Upper lobe of left lung (tissue), 6 donors: ENCODE measurements around the gene PIM3. TPM values are rescaled to one million over a fixed set of nuclear protein-coding genes. Genes with fewer than 3 reads are reported as not detected.

Source experiments
- ATAC-seq, 2 donors: fragments of 200-7000 bp; cut with Tn5 transposase; one replicate each; pipeline ENCODE4 v1.9.1; 2022; ENCODE audit warnings: mild to moderate bottlenecking in 2 of 2, moderate library complexity in 2 of 2; ENCODE audit not compliant: low FRiP score in 2 of 2
- DNase-seq, 2 donors: peaks; one replicate each; pipeline ENCODE4 v3.0.0-alpha.2; 2019 to 2020
- H3K27ac ChIP-seq, 4 donors: fragments of 200-600 bp; sonication (generic); one replicate each; pipeline ENCODE4 v1.5.1; 2016 to 2019
- H3K27me3 ChIP-seq, 4 donors: fragments of 200-600 bp; sonication (generic); one replicate each; pipeline ENCODE4 v1.5.1; 2017 to 2019
- H3K36me3 ChIP-seq, 4 donors: fragments of 200-600 bp; sonication (generic); one replicate each; pipeline ENCODE4 v1.5.1; 2016 to 2019
- H3K4me1 ChIP-seq, 4 donors: fragments of 200-600 bp; sonication (generic); one replicate each; pipeline ENCODE4 v1.5.1; 2018 to 2019
- H3K4me3 ChIP-seq, 4 donors: fragments of 200-600 bp; sonication (generic); one replicate each; pipeline ENCODE4 v1.5.1; 2017 to 2019; ENCODE audit warnings: mild to moderate bottlenecking in 2 of 4, moderate library complexity in 1 of 4
- H3K9me3 ChIP-seq, 4 donors: fragments of 200-600 bp; sonication (generic); one replicate each; pipeline ENCODE4 v1.5.1; 2018 to 2019
- CTCF ChIP-seq, 6 experiments: fragments of 450-650 bp in 4 of 6; fragments of 200-600 bp in 2 of 6; sonication (generic) in 2 of 6; IDR thresholded peaks; one replicate each; pipeline ENCODE4 v1.5.1; 2016 to 2019; ENCODE audit warnings: antibody characterized with exemption in 6 of 6
- EP300 ChIP-seq, 4 donors: sonication (generic); formaldehyde crosslinking; IDR thresholded peaks; one replicate each; pipeline ENCODE4 v1.5.1; 2017; ENCODE audit warnings: antibody characterized with exemption in 4 of 4, control low read depth in 2 of 4
- POLR2A ChIP-seq, 4 donors: fragments of 450-650 bp; IDR thresholded peaks; one replicate each; pipeline ENCODE4 v1.5.1; 2016 to 2017; ENCODE audit warnings: antibody characterized with exemption in 4 of 4, mild to moderate bottlenecking in 2 of 4
- POLR2AphosphoS5 ChIP-seq, 2 donors: sonication (generic); formaldehyde crosslinking; IDR thresholded peaks; one replicate each; pipeline ENCODE4 v1.5.1; 2017; ENCODE audit warnings: antibody characterized with exemption in 2 of 2
- WGBS, 2 donors: methylation state at CpG; one replicate each; pipeline ENCODE4 v1.1.5; 2017 to 2018; 5-methylcytosine and 5-hydroxymethylcytosine counted together
- total RNA-seq, 6 donors: library from RNA; depleted of rRNA in 4 of 6; stranded (reverse); fragments of >200 nt in 4 of 6; gene quantifications; one replicate each; pipeline versions ENCODE4 v1.1.0 to v1.2.1, GENCODE V29; 2016 to 2021
- donor health status: DM: no; HTN: no; CAD: no; lungs with moderate emphysema.
- donor health status: DM: no; HTN: yes; CAD: no; lungs with severe emphysema.

The PIM3 gene
- total RNA-seq, 6 donors from 2014 or later: 131 to 246 (median 156) TPM

GRCh38 chr22:49938565-49939136 lies 21.9 kb upstream of the PIM3 start:
- TF ChIP-seq EP300 (IDR thresholded peaks at IDR 0.05) (no peak), POLR2AphosphoS5 (IDR thresholded peaks at IDR 0.05) (no peak), CTCF (IDR thresholded peaks at IDR 0.05) (no peak), POLR2A (IDR thresholded peaks at IDR 0.05) (no peak)
- Histone ChIP-seq H3K9me3 (no peaks in the 10 kb centered on the region), H3K27me3 (no peaks in the 10 kb centered on the region), H3K27ac (peak overlapping the region; percentile 95 to 100 (median 98)), H3K4me1 (peaks cover 31 to 56% (median 37%) of the 10 kb centered on the region in 4 donors), H3K36me3 (no peaks in the 10 kb centered on the region), H3K4me3 (no peak overlapping the region)
- DNase-seq: peak in 1 of 2 donors; percentile 79
- WGBS, 2 donors: 87 to 93% methylated on average over 3 to 13 of the region's 19 CpGs
- no peak for ATAC-seq

GRCh38 chr22:49941507-49942316 lies 18.9 kb upstream of the PIM3 start:
- no peaks in the 10 kb centered on the region for H3K36me3 ChIP-seq
- no peaks in the 10 kb centered on the region for H3K9me3 ChIP-seq
- no peak overlapping the region for H3K4me3 ChIP-seq
- no peak for TF ChIP-seq POLR2A (IDR thresholded peaks at IDR 0.05)
- TF ChIP-seq EP300 (IDR thresholded peaks at IDR 0.05): no peak
- no peak for TF ChIP-seq POLR2AphosphoS5 (IDR thresholded peaks at IDR 0.05)
- TF ChIP-seq CTCF (IDR thresholded peaks at IDR 0.05): no peak
- H3K27me3 ChIP-seq: no peaks in the 10 kb centered on the region
- WGBS, 2 donors: 91 to 93% methylated on average over 9 to 15 of the region's 17 CpGs
- no peak for ATAC-seq
- peaks cover 19 to 42% (median 23%) of the 10 kb centered on the region in 4 donors for H3K4me1 ChIP-seq
- peak in 1 of 2 donors; percentile 69 for DNase-seq
- H3K27ac ChIP-seq: no peak overlapping the region

GRCh38 chr22:49942565-49943404 lies 17.8 kb upstream of the PIM3 start:
- DNase-seq (peak in 1 of 2 donors; percentile 85), ATAC-seq (no peak)
- no peaks in the 10 kb centered on the region for H3K36me3 ChIP-seq
- 91 to 97% methylated on average over 14 to 21 of the region's 21 CpGs for WGBS, 2 donors
- no peaks in the 10 kb centered on the region for H3K27me3 ChIP-seq
- no peak overlapping the region for H3K4me3 ChIP-seq
- H3K9me3 ChIP-seq: no peaks in the 10 kb centered on the region
- peak overlapping the region in 2 of 4 donors; percentile 9 to 79 for H3K27ac ChIP-seq
- H3K4me1 ChIP-seq: peaks cover 9 to 42% (median 12%) of the 10 kb centered on the region in 4 donors
- TF ChIP-seq POLR2AphosphoS5 (IDR thresholded peaks at IDR 0.05) (no peak), EP300 (IDR thresholded peaks at IDR 0.05) (no peak), CTCF (IDR thresholded peaks at IDR 0.05) (no peak), POLR2A (IDR thresholded peaks at IDR 0.05) (no peak)

- no peak overlapping the region for H3K4me3 ChIP-seq
- no peaks in the 10 kb centered on the region for H3K36me3 ChIP-seq
- no peaks in the 10 kb centered on the region for H3K9me3 ChIP-seq
- TF ChIP-seq CTCF (IDR thresholded peaks at IDR 0.05) (no peak), EP300 (IDR thresholded peaks at IDR 0.05) (no peak), POLR2AphosphoS5 (IDR thresholded peaks at IDR 0.05) (no peak), POLR2A (IDR thresholded peaks at IDR 0.05) (no peak)
- H3K4me1 ChIP-seq: peaks cover 8 to 40% (median 10%) of the 10 kb centered on the region in 4 donors
- WGBS, 2 donors: 79 to 89% methylated on average over 5 to 8 of the region's 11 CpGs
- ATAC-seq (no peak), DNase-seq (peak in 1 of 2 donors; percentile 71)
- H3K27ac ChIP-seq: peak overlapping the region in 1 of 4 donors; percentile 79
- H3K27me3 ChIP-seq: no peaks in the 10 kb centered on the region
These were observed 17.2 kb upstream of the PIM3 start for GRCh38 chr22:49943405-49943765.
